ENCODE results near the gene IL22RA1. TPM values are rescaled to one million over a fixed set of nuclear protein-coding genes. Genes with fewer than 3 reads are reported as not detected.

The IL22RA1 gene
- total RNA-seq, 5 donors from 2014 or later (not counting 1 experiment from before 2014, with no cell fraction given): 0.13 to 0.15 TPM; not detected in 3

GRCh38 chr1:24126672-24127023, 16.3 kb downstream of the IL22RA1 start:
- Mint-ChIP-seq H3K4me1 (no peaks in the 10 kb centered on the region), H3K27ac (no peak overlapping the region), H3K4me3 (no peak overlapping the region), H3K9me3 (peaks cover 0 to 4% (median 4%) of the 10 kb centered on the region in 3 donors), H3K27me3 (no peaks in the 10 kb centered on the region), H3K36me3 (no peaks in the 10 kb centered on the region)
- WGBS (ENCODE audit: insufficient coverage): no CpG with 5 or more reads among the region's 5 CpGs
- Histone ChIP-seq H3K4me1 (ENCODE audit: control insufficient read depth in 1 of 2, extremely low read depth in 1 of 2, insufficient read depth in 2 of 2, low read length in 2 of 2) (no peaks in the 10 kb centered on the region), H3K27me3 (replicated peaks in 1 of 2; ENCODE audit: control insufficient read depth in 2 of 2, extremely low read depth in 1 of 2, insufficient read depth in 2 of 2, low read length in 1 of 2) (peaks cover 0 to 17% of the 10 kb centered on the region in 2 experiments), H3K36me3 (ENCODE audit: control insufficient read depth in 2 of 2, extremely low read depth in 1 of 2, insufficient read depth in 1 of 2, low read length in 1 of 2) (no peaks in the 10 kb centered on the region), H3K9me3 (no peaks in the 10 kb centered on the region), H3K27ac (ENCODE audit: low read length) (no peak overlapping the region), H3K4me3 (ENCODE audit: control insufficient read depth in 1 of 2, extremely low read depth in 1 of 2, low read length in 1 of 2) (no peak overlapping the region)
- DNase-seq (no peak), ATAC-seq (replicated peaks in 1 of 4) (no peak)
- ChIA-PET CTCF (no interaction called here), POLR2A (no interaction called here)

- no peak for DNase-seq
- H3K36me3 Mint-ChIP-seq: no peaks in the 10 kb centered on the region
- H3K4me1 Mint-ChIP-seq: no peaks in the 10 kb centered on the region
- H3K27me3 ChIP-seq (replicated peaks in 1 of 2; ENCODE audit: control insufficient read depth in 2 of 2, extremely low read depth in 1 of 2, insufficient read depth in 2 of 2, low read length in 1 of 2): peaks cover 0 to 22% of the 10 kb centered on the region in 2 experiments
- no peak overlapping the region for H3K27ac ChIP-seq (ENCODE audit: low read length)
- no peak overlapping the region for H3K4me3 Mint-ChIP-seq
- H3K9me3 ChIP-seq: no peaks in the 10 kb centered on the region
- POLR2A ChIA-PET: no interaction called here
- no peak overlapping the region for H3K27ac Mint-ChIP-seq
- no peaks in the 10 kb centered on the region for H3K27me3 Mint-ChIP-seq
- 51% methylated on average over 2 of the region's 6 CpGs for WGBS (ENCODE audit: insufficient coverage)
- CTCF ChIA-PET: no interaction called here
- no peaks in the 10 kb centered on the region for H3K36me3 ChIP-seq (ENCODE audit: control insufficient read depth in 2 of 2, extremely low read depth in 1 of 2, insufficient read depth in 1 of 2, low read length in 1 of 2)
- no peak for ATAC-seq (replicated peaks in 1 of 4)
- H3K4me3 ChIP-seq (ENCODE audit: control insufficient read depth in 1 of 2, extremely low read depth in 1 of 2, low read length in 1 of 2): no peak overlapping the region
- no peaks in the 10 kb centered on the region for H3K4me1 ChIP-seq (ENCODE audit: control insufficient read depth in 1 of 2, extremely low read depth in 1 of 2, insufficient read depth in 2 of 2, low read length in 2 of 2)
- H3K9me3 Mint-ChIP-seq: peaks cover 0 to 4% (median 2%) of the 10 kb centered on the region in 3 donors
Measured at GRCh38 chr1:24126018-24126671, 16.8 kb downstream of the IL22RA1 start.

- no peak for ATAC-seq (replicated peaks in 1 of 4)
- no peaks in the 10 kb centered on the region for H3K36me3 Mint-ChIP-seq
- H3K4me1 ChIP-seq (ENCODE audit: control insufficient read depth in 1 of 2, extremely low read depth in 1 of 2, insufficient read depth in 2 of 2, low read length in 2 of 2): no peaks in the 10 kb centered on the region
- H3K4me1 Mint-ChIP-seq: no peaks in the 10 kb centered on the region
- ChIA-PET CTCF (no interaction called here), POLR2A (no interaction called here)
- H3K27ac Mint-ChIP-seq: no peak overlapping the region
- H3K4me3 ChIP-seq (ENCODE audit: control insufficient read depth in 1 of 2, extremely low read depth in 1 of 2, low read length in 1 of 2): no peak overlapping the region
- H3K27ac ChIP-seq (ENCODE audit: low read length): no peak overlapping the region
- H3K36me3 ChIP-seq (ENCODE audit: control insufficient read depth in 2 of 2, extremely low read depth in 1 of 2, insufficient read depth in 1 of 2, low read length in 1 of 2): no peaks in the 10 kb centered on the region
- WGBS (ENCODE audit: insufficient coverage): 70% methylated on average over 2 of the region's 4 CpGs
- peaks cover 0 to 27% of the 10 kb centered on the region in 2 experiments for H3K27me3 ChIP-seq (replicated peaks in 1 of 2; ENCODE audit: control insufficient read depth in 2 of 2, extremely low read depth in 1 of 2, insufficient read depth in 2 of 2, low read length in 1 of 2)
- H3K9me3 Mint-ChIP-seq: peaks cover 0 to 4% (median 0%) of the 10 kb centered on the region in 3 donors
- H3K27me3 Mint-ChIP-seq: peaks cover 0 to 1% of the 10 kb centered on the region in 2 donors
- no peaks in the 10 kb centered on the region for H3K9me3 ChIP-seq
- no peak overlapping the region for H3K4me3 Mint-ChIP-seq
- no peak for DNase-seq
Measured at GRCh38 chr1:24125456-24125855, 17.5 kb downstream of the IL22RA1 start.

GRCh38 chr1:24124980-24125379, 18.0 kb downstream of the IL22RA1 start:
- no peak overlapping the region for H3K27ac ChIP-seq (ENCODE audit: low read length)
- no peak overlapping the region for H3K4me3 ChIP-seq (ENCODE audit: control insufficient read depth in 1 of 2, extremely low read depth in 1 of 2, low read length in 1 of 2)
- ChIA-PET POLR2A (no interaction called here), CTCF (no interaction called here)
- Mint-ChIP-seq H3K4me1 (no peaks in the 10 kb centered on the region), H3K9me3 (peaks cover 0 to 4% (median 0%) of the 10 kb centered on the region in 3 donors), H3K36me3 (no peaks in the 10 kb centered on the region), H3K27me3 (peaks cover 0 to 5% of the 10 kb centered on the region in 2 donors), H3K4me3 (no peak overlapping the region), H3K27ac (no peak overlapping the region)
- no peaks in the 10 kb centered on the region for H3K36me3 ChIP-seq (ENCODE audit: control insufficient read depth in 2 of 2, extremely low read depth in 1 of 2, insufficient read depth in 1 of 2, low read length in 1 of 2)
- no peaks in the 10 kb centered on the region for H3K4me1 ChIP-seq (ENCODE audit: control insufficient read depth in 1 of 2, extremely low read depth in 1 of 2, insufficient read depth in 2 of 2, low read length in 2 of 2)
- H3K9me3 ChIP-seq: no peaks in the 10 kb centered on the region
- no peak for ATAC-seq (replicated peaks in 1 of 4)
- DNase-seq: no peak
- peaks cover 0 to 32% of the 10 kb centered on the region in 2 experiments for H3K27me3 ChIP-seq (replicated peaks in 1 of 2; ENCODE audit: control insufficient read depth in 2 of 2, extremely low read depth in 1 of 2, insufficient read depth in 2 of 2, low read length in 1 of 2)
- 40% methylated on average over 1 of the region's 2 CpGs for WGBS (ENCODE audit: insufficient coverage)

- 61% methylated on average over 3 of the region's 6 CpGs for WGBS (ENCODE audit: insufficient coverage)
- POLR2A ChIA-PET: no interaction called here
Measured at GRCh38 chr1:24123611-24124010, 19.3 kb downstream of the IL22RA1 start.

GRCh38 chr1:24122776-24123175, 20.2 kb downstream of the IL22RA1 start:
- Histone ChIP-seq H3K27me3 (replicated peaks in 1 of 2; ENCODE audit: control insufficient read depth in 2 of 2, extremely low read depth in 1 of 2, insufficient read depth in 2 of 2, low read length in 1 of 2) (peaks cover 0 to 50% of the 10 kb centered on the region in 2 experiments), H3K4me1 (ENCODE audit: control insufficient read depth in 1 of 2, extremely low read depth in 1 of 2, insufficient read depth in 2 of 2, low read length in 2 of 2) (no peaks in the 10 kb centered on the region), H3K4me3 (ENCODE audit: control insufficient read depth in 1 of 2, extremely low read depth in 1 of 2, low read length in 1 of 2) (no peak overlapping the region), H3K27ac (ENCODE audit: low read length) (no peak overlapping the region), H3K9me3 (no peaks in the 10 kb centered on the region), H3K36me3 (ENCODE audit: control insufficient read depth in 2 of 2, extremely low read depth in 1 of 2, insufficient read depth in 1 of 2, low read length in 1 of 2) (no peaks in the 10 kb centered on the region)
- H3K27ac Mint-ChIP-seq: no peak overlapping the region
- H3K4me3 Mint-ChIP-seq: no peak overlapping the region
- no peaks in the 10 kb centered on the region for H3K36me3 Mint-ChIP-seq
- 82% methylated on average over 7 of the region's 7 CpGs for WGBS (ENCODE audit: insufficient coverage)
- H3K4me1 Mint-ChIP-seq: no peaks in the 10 kb centered on the region
- ChIA-PET CTCF (interaction anchor here in 1 of 2 donors (0.5 kb wide), 1 partner anchor 73 kb away, joined by 4 read pairs; no protein-coding TSS in a partner anchor), POLR2A (no interaction called here)
- DNase-seq (no peak), ATAC-seq (replicated peaks in 1 of 4) (no peak)
- H3K9me3 Mint-ChIP-seq: no peaks in the 10 kb centered on the region
- peaks cover under 1 to 10% of the 10 kb centered on the region in 2 donors for H3K27me3 Mint-ChIP-seq

More at GRCh38 chr1:24123611-24124010, 19.3 kb downstream of the IL22RA1 start:
- no peaks in the 10 kb centered on the region for H3K4me1 Mint-ChIP-seq
- DNase-seq (no peak), ATAC-seq (replicated peaks in 1 of 4) (no peak)
- no peaks in the 10 kb centered on the region for H3K36me3 Mint-ChIP-seq
- no peaks in the 10 kb centered on the region for H3K9me3 Mint-ChIP-seq
- no peak overlapping the region for H3K27ac ChIP-seq (ENCODE audit: low read length)
- CTCF ChIA-PET: interaction anchor here in 1 of 2 donors (0.5 kb wide), 1 partner anchor 72 kb away, joined by 4 read pairs; no protein-coding TSS in a partner anchor
- H3K36me3 ChIP-seq (ENCODE audit: control insufficient read depth in 2 of 2, extremely low read depth in 1 of 2, insufficient read depth in 1 of 2, low read length in 1 of 2): no peaks in the 10 kb centered on the region
- peaks cover 0 to 42% of the 10 kb centered on the region in 2 experiments for H3K27me3 ChIP-seq (replicated peaks in 1 of 2; ENCODE audit: control insufficient read depth in 2 of 2, extremely low read depth in 1 of 2, insufficient read depth in 2 of 2, low read length in 1 of 2)
- H3K4me1 ChIP-seq (ENCODE audit: control insufficient read depth in 1 of 2, extremely low read depth in 1 of 2, insufficient read depth in 2 of 2, low read length in 2 of 2): no peaks in the 10 kb centered on the region
- H3K9me3 ChIP-seq: no peaks in the 10 kb centered on the region
- H3K4me3 ChIP-seq (ENCODE audit: control insufficient read depth in 1 of 2, extremely low read depth in 1 of 2, low read length in 1 of 2): no peak overlapping the region
- H3K27ac Mint-ChIP-seq: no peak overlapping the region
- H3K4me3 Mint-ChIP-seq: no peak overlapping the region
- H3K27me3 Mint-ChIP-seq: peaks cover 0 to 9% of the 10 kb centered on the region in 2 donors
